ENCODE results near the gene RNFT1.

DNA sequence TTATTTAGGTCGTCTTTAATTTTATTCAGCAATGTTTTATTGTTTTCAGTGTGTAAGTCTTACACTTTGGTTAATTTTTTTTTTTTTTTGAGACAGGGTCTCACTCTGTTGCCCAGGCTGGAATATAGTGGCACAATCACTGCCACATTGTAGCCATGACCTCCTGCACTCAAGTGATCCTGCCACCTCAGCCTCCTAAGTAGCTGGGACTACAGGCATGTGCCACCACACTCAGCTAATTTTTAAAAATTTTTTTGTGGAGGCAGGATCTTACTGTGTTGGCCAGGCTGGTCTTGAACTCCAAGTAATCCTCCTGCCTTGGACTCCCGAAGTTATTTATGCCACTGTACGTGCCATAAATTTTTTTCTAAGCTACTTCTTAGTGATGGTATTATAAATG, 57.1 kb downstream of the RNFT1 start:
- TF ChIP-seq, protein P1, sequence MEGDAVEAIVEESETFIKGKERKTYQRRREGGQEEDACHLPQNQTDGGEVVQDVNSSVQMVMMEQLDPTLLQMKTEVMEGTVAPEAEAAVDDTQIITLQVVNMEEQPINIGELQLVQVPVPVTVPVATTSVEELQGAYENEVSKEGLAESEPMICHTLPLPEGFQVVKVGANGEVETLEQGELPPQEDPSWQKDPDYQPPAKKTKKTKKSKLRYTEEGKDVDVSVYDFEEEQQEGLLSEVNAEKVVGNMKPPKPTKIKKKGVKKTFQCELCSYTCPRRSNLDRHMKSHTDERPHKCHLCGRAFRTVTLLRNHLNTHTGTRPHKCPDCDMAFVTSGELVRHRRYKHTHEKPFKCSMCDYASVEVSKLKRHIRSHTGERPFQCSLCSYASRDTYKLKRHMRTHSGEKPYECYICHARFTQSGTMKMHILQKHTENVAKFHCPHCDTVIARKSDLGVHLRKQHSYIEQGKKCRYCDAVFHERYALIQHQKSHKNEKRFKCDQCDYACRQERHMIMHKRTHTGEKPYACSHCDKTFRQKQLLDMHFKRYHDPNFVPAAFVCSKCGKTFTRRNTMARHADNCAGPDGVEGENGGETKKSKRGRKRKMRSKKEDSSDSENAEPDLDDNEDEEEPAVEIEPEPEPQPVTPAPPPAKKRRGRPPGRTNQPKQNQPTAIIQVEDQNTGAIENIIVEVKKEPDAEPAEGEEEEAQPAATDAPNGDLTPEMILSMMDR (conservative IDR thresholded peaks at IDR 0.05; ENCODE audit: low read depth, low read length): no peak
- TF ChIP-seq EZH2phosphoT487 (IDR thresholded peaks at IDR 0.05; ENCODE audit: borderline replicate concordance, low read length): no peak
- TF ChIP-seq EZH2 (IDR thresholded peaks at IDR 0.05; ENCODE audit: low read length, unreplicated experiment): no peak
